Keratinocyte (primary cell): ENCODE measurements around the gene TTC21B. TPM values are rescaled to one million over a fixed set of nuclear protein-coding genes. Genes with fewer than 3 reads are reported as not detected.
"Not testable (repeated sequence)": the region's sequence is repeated elsewhere in the genome, so short reads cannot be mapped to it uniquely, and the experiment has no call there.

Source experiments
- DNase-seq: peaks from one replicate; pipeline ENCODE4 v3.0.0-alpha.2; 2011; ENCODE audit warnings: low read depth, missing footprints, low spot score
- FAIRE-seq: peaks from 2 replicates; lab custom pipeline; 2011; peaks lifted over from hg19 to GRCh38; lab: Jason Lieb, UNC
- H2AFZ ChIP-seq: 2 replicates; pipeline ENCODE4 v1.6.0; 2012; ENCODE audit warnings: low read length, control low read depth, inconsistent platforms; ENCODE audit not compliant: control insufficient read depth
- H3K27ac ChIP-seq: 2 replicates; pipeline ENCODE4 v1.5.1; 2011; ENCODE audit warnings: low read length; ENCODE audit not compliant: control insufficient read depth, insufficient read depth
- H3K27me3 ChIP-seq: 3 replicates; pipeline ENCODE4 v1.6.0; 2011; ENCODE audit warnings: low read length; ENCODE audit not compliant: control insufficient read depth, insufficient read depth; ENCODE audit errors: extremely low read depth
- H3K36me3 ChIP-seq, 2 experiments: 2 replicates in 1 of 2; 3 replicates in 1 of 2; pipeline ENCODE4 v1.5.1; 2011; ENCODE audit warnings: low read length in 2 of 2, mild to moderate bottlenecking in 1 of 2; ENCODE audit not compliant: control insufficient read depth in 2 of 2, insufficient read depth in 2 of 2; ENCODE audit errors: extremely low read depth in 1 of 2
- H3K4me1 ChIP-seq: 3 replicates; pipeline ENCODE4 v1.5.1; 2011; ENCODE audit warnings: low read length; ENCODE audit not compliant: control insufficient read depth, insufficient read depth; ENCODE audit errors: extremely low read depth
- H3K4me2 ChIP-seq: 3 replicates; pipeline ENCODE4 v1.6.0; 2011; ENCODE audit warnings: low read depth, low read length; ENCODE audit not compliant: control insufficient read depth, insufficient read depth; ENCODE audit errors: extremely low read depth
- H3K4me3 ChIP-seq, 3 experiments: fragments of 200-600 bp in 1 of 3; sonication (generic) in 1 of 3; 2 replicates in 2 of 3; 3 replicates in 1 of 3; pipeline ENCODE4 v1.5.1; 2011 to 2016; ENCODE audit warnings: low read length in 3 of 3, mild to moderate bottlenecking in 3 of 3, control low read depth in 2 of 3, inconsistent platforms in 1 of 3, low read depth in 1 of 3, mixed read lengths in 1 of 3, mixed run types in 1 of 3, moderate library complexity in 1 of 3; ENCODE audit not compliant: control insufficient read depth in 2 of 3, insufficient read depth in 2 of 3; ENCODE audit errors: extremely low read depth in 1 of 3
- H3K79me2 ChIP-seq: 2 replicates; pipeline ENCODE4 v1.6.0; 2012; ENCODE audit warnings: low read length; ENCODE audit not compliant: control insufficient read depth, insufficient read depth
- H3K9ac ChIP-seq: 3 replicates; pipeline ENCODE4 v1.6.0; 2011; ENCODE audit warnings: low read length; ENCODE audit not compliant: control insufficient read depth, insufficient read depth; ENCODE audit errors: extremely low read depth
- H3K9me1 ChIP-seq: 3 replicates; pipeline ENCODE4 v1.6.0; 2011; ENCODE audit warnings: low read length; ENCODE audit not compliant: control insufficient read depth, insufficient read depth; ENCODE audit errors: extremely low read depth
- H3K9me3 ChIP-seq: 2 replicates; pipeline ENCODE4 v1.5.1; 2012; ENCODE audit warnings: low read depth, low read length; ENCODE audit not compliant: control insufficient read depth
- H4K20me1 ChIP-seq: 3 replicates; pipeline ENCODE4 v1.6.0; 2011; ENCODE audit warnings: low read length; ENCODE audit not compliant: control insufficient read depth, insufficient read depth; ENCODE audit errors: extremely low read depth
- EZH2 ChIP-seq: IDR thresholded peaks from one replicate; pipeline ENCODE4 v1.6.1; 2012; ENCODE audit warnings: inconsistent platforms, mild to moderate bottlenecking, low read length, moderate library complexity
- dilution Hi-C: fragments of 300-500 bp; cut with MboI; formaldehyde crosslinking; loops from one replicate; pipeline ENCODE4 v1.7.0; 2020; ENCODE audit warnings: low sequenced_read_pairs; ENCODE audit not compliant: extremely low pct_ligation_motif_present
- polyA plus RNA-seq, 5 experiments: library from polyadenylated mRNA; depleted of rRNA in 3 of 5; stranded (reverse) in 3 of 5; stranded (forward) in 1 of 5; unstranded in 1 of 5; fragments of >200 nt; gene quantifications; 1 replicate in 1 of 5; 2 replicates in 3 of 5; 3 replicates in 1 of 5; pipeline versions ENCODE4 v1.2.1 to v1.2.3, GENCODE V29; 2011 to 2012; ENCODE audit warnings: missing spikeins in 2 of 5, low read depth in 1 of 5, low replicate concordance in 1 of 5
- TF ChIP-seq, protein P1 (sequence below), 3 experiments: IDR thresholded peaks in 1 of 3; conservative IDR thresholded peaks in 1 of 3; optimal IDR thresholded peaks in 1 of 3; 2 replicates in 2 of 3; 3 replicates in 1 of 3; pipeline versions ENCODE3 to v1.5.1; 2011; ENCODE audit warnings: low read length in 3 of 3, mild to moderate bottlenecking in 3 of 3, moderate library complexity in 2 of 3, control low read depth in 1 of 3, inconsistent platforms in 1 of 3; ENCODE audit not compliant: insufficient read depth in 2 of 3; ENCODE audit errors: extremely low read depth in 1 of 3

The TTC21B gene
- polyA plus RNA-seq, 1 donor (not counting 4 experiments of a cell fraction or from before 2014, with no cell fraction given) = 8.0 TPM

- DNase-seq = no peak
- H3K4me3 ChIP-seq = no peak overlapping the region
Measured at GRCh38 chr2:165985120-165985519, 31.5 kb upstream of the TTC21B start.

DNA sequence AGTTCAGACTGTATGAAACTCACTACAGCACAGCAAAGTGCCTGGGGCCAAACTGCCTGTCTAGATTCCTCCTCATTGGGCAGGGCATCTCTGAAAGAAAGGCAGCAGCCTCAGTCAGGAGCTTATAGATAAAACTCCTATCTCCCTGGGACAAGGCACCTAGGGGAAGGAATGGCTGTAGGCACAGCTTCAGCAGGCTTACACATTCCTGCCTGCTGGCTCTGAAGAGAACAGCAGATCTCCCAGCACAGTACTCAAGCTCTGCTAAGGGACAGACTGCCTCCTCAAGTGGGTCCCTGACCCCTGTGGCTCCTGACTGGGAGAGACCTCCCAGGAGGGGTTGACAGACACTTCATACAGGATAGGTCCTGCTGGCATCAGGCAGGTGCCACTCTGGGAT, 18.6 kb upstream of the TTC21B start:
- H3K4me1 ChIP-seq, H3K27ac ChIP-seq, H3K9me1 ChIP-seq, H4K20me1 ChIP-seq, dilution Hi-C loops, H3K4me3 ChIP-seq, H3K79me2 ChIP-seq, H3K36me3 ChIP-seq, DNase-seq, H2AFZ ChIP-seq, H3K9ac ChIP-seq, H3K27me3 ChIP-seq, FAIRE-seq, H3K4me2 ChIP-seq, H3K9me3 ChIP-seq: not testable (repeated sequence)

More at GRCh38 chr2:165985120-165985519, 31.5 kb upstream of the TTC21B start:
- H3K27ac ChIP-seq = no peak overlapping the region
- H4K20me1 ChIP-seq = no peaks in the 10 kb centered on the region
- H3K4me1 ChIP-seq = no peaks in the 10 kb centered on the region
- no peak overlapping the region for H3K9ac ChIP-seq
- H3K36me3 ChIP-seq = no peaks in the 10 kb centered on the region
- no peaks in the 10 kb centered on the region for H3K79me2 ChIP-seq
- H3K9me1 ChIP-seq = no peaks in the 10 kb centered on the region
- no peak for TF ChIP-seq EZH2
- TF ChIP-seq, protein P1, sequence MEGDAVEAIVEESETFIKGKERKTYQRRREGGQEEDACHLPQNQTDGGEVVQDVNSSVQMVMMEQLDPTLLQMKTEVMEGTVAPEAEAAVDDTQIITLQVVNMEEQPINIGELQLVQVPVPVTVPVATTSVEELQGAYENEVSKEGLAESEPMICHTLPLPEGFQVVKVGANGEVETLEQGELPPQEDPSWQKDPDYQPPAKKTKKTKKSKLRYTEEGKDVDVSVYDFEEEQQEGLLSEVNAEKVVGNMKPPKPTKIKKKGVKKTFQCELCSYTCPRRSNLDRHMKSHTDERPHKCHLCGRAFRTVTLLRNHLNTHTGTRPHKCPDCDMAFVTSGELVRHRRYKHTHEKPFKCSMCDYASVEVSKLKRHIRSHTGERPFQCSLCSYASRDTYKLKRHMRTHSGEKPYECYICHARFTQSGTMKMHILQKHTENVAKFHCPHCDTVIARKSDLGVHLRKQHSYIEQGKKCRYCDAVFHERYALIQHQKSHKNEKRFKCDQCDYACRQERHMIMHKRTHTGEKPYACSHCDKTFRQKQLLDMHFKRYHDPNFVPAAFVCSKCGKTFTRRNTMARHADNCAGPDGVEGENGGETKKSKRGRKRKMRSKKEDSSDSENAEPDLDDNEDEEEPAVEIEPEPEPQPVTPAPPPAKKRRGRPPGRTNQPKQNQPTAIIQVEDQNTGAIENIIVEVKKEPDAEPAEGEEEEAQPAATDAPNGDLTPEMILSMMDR (optimal IDR thresholded peaks at IDR 0.05 in 1 of 3, IDR thresholded peaks at IDR 0.05 in 1 of 3, conservative IDR thresholded peaks at IDR 0.05 in 1 of 3; ENCODE audit: extremely low read depth in 1 of 3, insufficient read depth in 2 of 3, low read length in 3 of 3) = no peak
- FAIRE-seq = no peak
- dilution Hi-C loops = no loop called here
- H2AFZ ChIP-seq = no peak overlapping the region
- H3K9me3 ChIP-seq = no peaks in the 10 kb centered on the region
- no peaks in the 10 kb centered on the region for H3K27me3 ChIP-seq
- no peak overlapping the region for H3K4me2 ChIP-seq

GRCh38 chr2:165970663-165971062, 17.1 kb upstream of the TTC21B start:
- Histone ChIP-seq H3K4me2 (no peak overlapping the region), H3K27ac (no peak overlapping the region), H3K4me1 (no peaks in the 10 kb centered on the region), H3K27me3 (no peaks in the 10 kb centered on the region), H3K9me1 (no peaks in the 10 kb centered on the region), H2AFZ (no peak overlapping the region), H4K20me1 (no peaks in the 10 kb centered on the region), H3K9me3 (no peaks in the 10 kb centered on the region), H3K36me3 (no peaks in the 10 kb centered on the region), H3K9ac (no peak overlapping the region), H3K79me2 (no peaks in the 10 kb centered on the region), H3K4me3 (no peak overlapping the region)
- FAIRE-seq (no peak), DNase-seq (no peak)
- TF ChIP-seq, protein P1 (optimal IDR thresholded peaks at IDR 0.05 in 1 of 3, IDR thresholded peaks at IDR 0.05 in 1 of 3, conservative IDR thresholded peaks at IDR 0.05 in 1 of 3; ENCODE audit: extremely low read depth in 1 of 3, insufficient read depth in 2 of 3, low read length in 3 of 3) = no peak
- no peak for TF ChIP-seq EZH2
- dilution Hi-C loops = no loop called here
